Posterior cingulate gyrus (tissue), 11 donors: ENCODE measurements around the gene AUTS2.

Experiments
- DNase-seq, 10 donors: peaks; one replicate each; pipeline versions ENCODE4 v3.0.0 to v3.0.0-alpha.2; 2020 to 2021; ENCODE audit warnings: mixed read lengths in 3 of 10
- intact Hi-C: fragments of 100-400 bp; cut with DNase I; formaldehyde crosslinking; loops from one replicate; pipeline ENCODE4 v1.15.1; 2023

Gene AUTS2

DNA sequence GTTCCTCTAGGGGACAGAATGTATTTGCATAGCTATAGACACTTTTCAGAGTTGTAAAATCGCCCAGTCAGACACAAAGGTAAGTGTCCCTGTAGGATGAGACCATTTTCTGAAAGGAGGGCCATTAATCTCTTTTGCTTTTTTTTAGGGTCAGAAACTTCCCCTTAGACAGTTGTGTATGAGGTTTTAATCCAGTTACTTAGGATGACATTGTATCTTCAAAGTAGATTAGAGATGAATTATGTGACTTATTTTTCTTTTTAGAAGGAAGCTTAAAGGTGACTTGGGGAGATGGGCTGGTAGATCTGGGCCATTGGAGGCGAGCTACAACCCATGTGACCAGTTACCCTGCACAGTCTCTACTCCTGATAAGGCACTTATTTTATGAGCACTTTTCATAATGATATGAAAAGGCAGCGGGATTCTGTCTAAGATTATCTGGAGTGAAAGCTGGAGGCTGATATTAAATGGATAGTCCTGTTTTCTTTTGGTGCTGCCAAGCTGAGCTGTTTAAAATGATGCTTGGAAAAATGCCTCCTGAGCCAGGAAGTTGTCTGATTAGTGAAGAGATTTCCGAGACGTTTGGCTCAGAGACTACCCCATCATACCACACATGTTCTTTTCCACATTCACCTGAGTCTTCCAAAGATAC lies 264.3 kb downstream of the AUTS2 start:
- intact Hi-C loops, result no loop called here
- no peak for DNase-seq

DNA sequence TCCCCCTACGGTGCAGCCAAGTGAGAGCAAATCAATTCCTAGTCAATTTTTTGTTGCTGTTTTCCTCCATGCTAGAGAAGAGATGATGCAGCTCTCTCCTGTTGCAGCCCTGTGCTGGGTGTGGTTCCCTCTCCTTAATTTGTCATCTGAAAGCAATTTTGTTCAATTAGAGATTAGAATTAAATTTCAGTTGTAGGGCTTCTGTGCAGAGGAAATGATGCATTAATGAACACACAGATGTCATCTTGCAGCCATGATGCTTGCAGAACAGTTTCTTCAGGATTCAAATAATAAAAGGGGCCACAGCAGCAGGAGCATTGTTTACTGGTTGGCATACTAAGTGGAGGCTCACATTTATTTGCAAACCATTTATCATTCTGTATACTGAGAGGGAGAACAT lies 266.0 kb downstream of the AUTS2 start:
- no peak for DNase-seq
- intact Hi-C loops, result no loop called here

DNA sequence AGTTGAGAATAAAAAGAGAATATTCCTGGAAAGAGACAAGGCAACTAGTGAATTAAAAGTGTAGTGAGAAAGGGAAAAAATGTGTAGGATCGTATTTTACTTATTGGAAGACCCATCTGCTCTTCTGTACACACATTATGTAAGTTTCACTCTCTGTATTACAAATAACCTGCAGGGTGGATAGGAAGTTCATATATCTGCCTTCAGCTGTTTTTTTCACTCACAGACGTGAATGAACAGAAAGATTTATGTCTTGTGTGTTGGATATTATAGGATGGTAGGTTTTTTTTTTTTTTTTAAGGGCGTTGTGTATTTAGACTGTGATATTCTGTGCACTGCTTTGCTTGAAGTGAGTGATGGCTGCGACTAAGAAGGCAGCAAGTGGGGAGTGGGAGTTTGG lies 266.5 kb downstream of the AUTS2 start:
- no peak for DNase-seq
- intact Hi-C loops, result no loop called here

DNA sequence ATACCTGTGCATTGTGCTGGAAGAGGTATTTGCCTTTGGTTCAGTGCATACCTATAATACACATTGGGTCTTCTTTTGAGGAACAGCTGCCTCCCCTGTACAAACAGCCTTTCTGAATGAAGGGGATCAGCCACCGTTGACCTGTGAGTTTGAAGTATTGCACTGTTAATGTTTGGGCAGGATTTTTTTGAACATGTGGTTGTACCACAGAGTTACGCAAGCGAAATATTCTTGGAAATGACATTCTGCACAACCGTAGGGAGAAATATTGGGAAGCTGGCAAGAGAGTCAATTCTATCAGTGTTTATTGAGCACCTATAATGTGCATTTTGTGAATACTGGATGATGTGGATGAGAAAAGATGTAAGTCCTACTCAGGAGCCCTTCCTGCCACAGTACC lies 270.6 kb downstream of the AUTS2 start:
- DNase-seq, result no peak
- intact Hi-C loops, result no loop called here

DNA sequence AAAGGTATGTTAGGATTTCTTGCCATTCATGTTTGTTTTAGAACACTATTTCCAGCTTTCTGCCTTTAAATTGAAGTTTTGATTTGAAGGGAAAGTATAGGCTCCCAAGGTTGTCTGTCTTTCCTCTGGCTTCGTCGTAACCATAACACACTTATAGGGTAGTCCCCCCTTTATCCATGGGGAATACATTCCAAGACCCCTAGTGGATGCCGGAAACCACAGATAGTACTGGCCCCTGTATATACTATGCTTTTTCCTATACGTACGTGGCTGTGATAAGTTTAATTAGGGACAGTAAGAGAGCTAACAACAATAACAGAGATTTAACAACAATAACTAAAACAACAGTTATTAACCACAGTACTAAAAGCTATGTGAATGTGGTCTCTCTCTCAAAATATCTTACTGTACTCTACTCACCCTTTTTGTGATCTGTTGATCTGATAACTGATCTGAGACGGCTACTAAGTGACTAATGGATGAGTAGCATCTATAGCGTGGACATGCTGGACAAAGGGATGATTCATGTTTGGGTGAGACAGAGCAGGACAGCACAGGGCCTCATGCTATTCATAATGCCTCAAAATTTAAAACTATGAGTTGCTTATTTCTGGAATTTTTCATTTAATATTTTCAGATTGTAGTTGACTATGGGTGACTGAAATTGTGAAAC lies 273.1 kb downstream of the AUTS2 start:
- DNase-seq, result no peak
- intact Hi-C loops, result no loop called here

DNA sequence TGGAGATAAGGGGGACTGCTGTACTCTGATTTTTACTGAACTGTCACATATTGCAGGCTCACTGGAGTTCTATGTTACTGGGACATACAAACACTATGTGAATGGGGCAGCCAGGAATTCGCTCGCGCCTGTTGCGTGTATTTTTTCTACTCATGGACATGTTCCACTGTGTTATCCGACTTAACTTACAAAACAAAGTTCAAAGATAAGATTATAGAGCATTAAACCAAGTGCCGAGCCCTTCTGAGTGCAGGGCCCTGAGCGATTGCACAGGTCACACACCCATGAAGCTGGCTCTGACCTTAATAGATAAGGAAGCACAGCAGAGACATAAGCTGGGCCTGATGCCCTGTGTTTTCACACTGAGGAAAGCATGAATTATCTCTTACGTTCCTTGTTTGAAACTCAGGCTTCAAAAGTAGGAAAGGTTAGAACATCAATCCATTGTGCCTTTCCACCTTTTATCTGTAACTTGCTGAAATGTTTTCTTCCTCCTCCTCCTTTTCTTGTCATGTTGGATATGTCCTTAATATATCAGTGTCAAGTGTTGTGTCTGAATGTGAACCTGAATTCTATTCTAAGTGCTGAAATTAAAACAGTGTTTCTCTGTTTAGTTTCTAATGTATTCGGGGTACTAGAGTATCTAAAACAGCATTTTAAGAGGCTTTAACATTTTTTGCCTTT lies 273.8 kb downstream of the AUTS2 start:
- intact Hi-C loops, result no loop called here
- DNase-seq, result no peak

DNA sequence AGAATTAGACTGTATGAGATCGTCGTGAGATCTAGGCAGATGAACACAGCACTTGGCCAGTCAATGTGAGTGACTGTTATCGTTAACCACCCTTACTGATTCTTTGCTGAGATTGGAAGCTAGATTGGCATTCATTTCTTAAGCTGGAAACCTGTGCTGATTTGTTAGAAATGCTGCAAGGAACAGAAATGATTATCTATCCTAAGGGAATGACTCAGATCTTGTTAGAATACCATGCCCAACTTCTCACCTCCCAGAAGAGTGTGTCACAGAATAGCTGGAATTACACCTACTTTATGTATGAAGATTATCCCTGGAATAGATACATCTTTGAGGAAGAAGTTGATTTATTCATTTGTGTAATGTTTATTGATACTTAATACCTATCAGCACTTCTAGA lies 275.2 kb downstream of the AUTS2 start:
- intact Hi-C loops, result no loop called here
- no peak for DNase-seq

DNA sequence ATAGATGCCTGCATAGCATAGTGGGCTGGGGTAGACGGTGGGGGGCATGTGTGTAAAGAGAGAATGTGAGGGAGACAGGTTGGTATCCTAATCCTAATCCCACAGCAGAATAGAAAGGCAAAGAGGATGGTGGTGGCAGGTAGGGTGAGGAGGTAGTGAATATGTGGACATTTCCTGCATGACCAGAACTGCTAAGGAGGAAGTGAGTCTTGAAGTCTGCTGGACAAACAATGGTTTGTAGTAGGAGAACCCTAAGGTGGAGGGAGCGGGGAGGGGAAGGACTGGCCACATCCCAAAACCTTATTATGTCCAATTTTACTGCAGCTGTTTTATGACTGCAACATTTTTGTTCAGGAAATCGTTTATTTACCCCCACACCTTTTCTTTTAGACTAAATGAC lies 279.7 kb downstream of the AUTS2 start:
- intact Hi-C loops, result no loop called here
- DNase-seq, result no peak

DNA sequence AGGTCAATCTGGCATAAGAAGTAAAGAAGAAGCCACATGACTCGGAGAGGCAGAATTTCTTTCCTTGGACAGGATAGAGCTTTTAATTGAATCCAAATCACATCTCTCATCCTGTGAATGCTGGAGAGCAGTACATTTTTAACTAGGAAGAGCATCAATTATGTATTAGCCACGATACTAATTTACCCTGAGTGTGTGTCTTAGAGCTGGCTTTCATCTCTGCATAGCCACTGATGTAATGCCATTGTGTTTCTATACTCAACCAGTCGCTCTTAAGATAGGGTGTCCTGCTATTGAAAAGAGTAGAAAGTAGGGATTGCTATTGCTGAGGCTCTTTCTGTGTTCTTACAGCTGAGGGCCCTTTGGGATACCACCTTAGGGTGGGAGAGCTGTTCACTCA lies 280.3 kb downstream of the AUTS2 start:
- intact Hi-C loops, result no loop called here
- DNase-seq, result no peak

DNA sequence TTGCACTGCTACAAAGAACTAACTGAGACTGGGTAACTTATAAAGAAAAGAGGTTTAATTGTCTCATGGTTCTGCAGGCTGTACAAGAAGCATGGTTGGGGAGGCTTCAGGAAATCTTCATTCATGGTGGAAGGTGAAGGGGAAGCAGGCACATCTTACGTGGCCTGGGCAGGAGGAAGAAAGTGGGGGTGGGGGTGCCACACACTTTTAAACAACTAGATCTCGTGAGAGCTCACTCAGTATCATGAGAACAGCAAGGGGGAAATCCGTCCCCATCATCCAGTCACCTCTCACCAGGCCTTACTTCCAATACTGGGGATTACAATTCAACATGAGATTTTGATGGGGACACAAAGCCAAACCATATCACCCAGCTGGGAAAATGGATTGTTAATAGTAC lies 281.7 kb downstream of the AUTS2 start:
- intact Hi-C loops, result no loop called here

DNA sequence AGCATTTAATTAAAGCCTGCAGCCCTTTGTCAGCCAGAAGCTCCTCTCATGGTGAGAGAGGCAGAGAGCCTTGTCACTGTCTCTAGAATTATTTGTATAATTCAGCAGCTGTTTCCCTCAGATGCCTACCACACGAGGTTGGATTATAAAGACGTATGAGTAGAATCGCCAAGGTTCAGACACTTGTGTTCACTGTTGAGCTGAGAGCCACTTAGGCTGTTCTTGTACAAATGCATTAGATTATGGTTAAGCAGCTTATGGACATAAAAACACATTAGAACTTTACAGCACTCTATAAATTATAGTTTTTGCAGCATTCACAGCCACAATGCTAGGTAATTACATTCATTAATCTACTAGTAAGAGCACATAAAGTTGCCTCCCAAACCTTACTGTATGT lies 282.6 kb downstream of the AUTS2 start:
- DNase-seq, result no peak

More for the DNA sequence above, 281.7 kb downstream of the AUTS2 start:
- no peak for DNase-seq

DNA sequence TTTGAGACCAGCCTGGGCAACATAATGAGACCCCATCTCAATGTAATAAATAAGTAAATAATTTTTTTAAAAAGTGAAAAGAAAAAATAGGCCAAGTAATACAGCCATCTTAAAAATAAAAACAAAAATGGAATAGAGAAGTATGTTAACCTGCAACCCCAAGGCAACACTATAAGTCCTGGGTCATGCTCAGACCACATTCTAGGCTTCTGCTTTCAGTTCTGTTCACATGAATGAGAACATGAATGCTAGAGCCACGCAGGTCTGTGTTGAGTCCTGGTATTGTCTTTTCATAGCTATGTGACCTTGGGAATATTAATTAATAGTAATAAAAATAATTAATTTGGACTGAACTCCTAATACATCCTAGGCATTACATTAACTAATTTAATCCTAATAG lies 284.0 kb downstream of the AUTS2 start:
- no peak for DNase-seq
- intact Hi-C loops, result no loop called here

More for the DNA sequence above, 282.6 kb downstream of the AUTS2 start:
- intact Hi-C loops, result no loop called here

DNA sequence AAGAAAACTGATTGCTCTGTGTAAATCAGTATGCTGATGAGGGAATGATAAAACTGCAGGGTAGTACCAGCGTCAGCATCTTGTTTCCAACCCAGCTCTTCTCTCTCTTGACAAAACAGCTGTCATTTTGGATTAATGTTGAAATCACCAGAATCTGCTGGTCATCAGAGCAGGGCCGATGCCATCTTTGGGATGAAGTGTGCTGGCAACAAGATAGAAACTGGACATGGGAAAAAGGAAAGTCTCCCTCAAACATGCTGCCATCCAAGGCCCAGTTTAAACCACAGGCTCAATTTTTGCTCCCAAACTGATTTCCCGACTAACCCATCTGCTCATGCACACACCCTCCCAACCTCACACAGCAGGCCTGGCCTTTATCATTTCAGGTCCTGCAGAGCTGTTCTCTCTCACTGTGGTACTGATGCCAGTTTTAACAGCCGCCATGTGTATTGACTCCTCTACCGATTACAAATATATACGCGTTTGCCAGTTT lies 285.2 kb downstream of the AUTS2 start:
- DNase-seq, result no peak
- intact Hi-C loops, result no loop called here

DNA sequence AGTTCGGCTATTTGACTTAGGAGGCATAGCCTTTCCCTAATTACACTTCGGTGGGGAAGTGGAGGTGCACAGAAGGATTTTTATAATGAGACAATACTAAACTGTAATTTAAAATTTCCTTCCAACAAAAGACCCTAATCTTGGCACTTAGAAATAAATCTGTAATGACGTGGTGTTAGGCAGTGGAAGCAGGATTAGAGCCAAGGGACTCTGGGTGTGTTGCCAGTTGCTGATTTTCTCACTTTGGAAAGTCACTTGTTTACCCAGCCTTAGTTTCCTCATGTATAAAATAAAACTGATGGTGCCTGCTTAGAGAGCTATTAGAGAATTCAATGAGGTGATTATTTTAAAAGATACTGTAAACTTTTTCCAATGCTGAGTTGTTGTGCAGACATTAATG lies 287.2 kb downstream of the AUTS2 start:
- DNase-seq, result no peak
- intact Hi-C loops, result no loop called here

DNA sequence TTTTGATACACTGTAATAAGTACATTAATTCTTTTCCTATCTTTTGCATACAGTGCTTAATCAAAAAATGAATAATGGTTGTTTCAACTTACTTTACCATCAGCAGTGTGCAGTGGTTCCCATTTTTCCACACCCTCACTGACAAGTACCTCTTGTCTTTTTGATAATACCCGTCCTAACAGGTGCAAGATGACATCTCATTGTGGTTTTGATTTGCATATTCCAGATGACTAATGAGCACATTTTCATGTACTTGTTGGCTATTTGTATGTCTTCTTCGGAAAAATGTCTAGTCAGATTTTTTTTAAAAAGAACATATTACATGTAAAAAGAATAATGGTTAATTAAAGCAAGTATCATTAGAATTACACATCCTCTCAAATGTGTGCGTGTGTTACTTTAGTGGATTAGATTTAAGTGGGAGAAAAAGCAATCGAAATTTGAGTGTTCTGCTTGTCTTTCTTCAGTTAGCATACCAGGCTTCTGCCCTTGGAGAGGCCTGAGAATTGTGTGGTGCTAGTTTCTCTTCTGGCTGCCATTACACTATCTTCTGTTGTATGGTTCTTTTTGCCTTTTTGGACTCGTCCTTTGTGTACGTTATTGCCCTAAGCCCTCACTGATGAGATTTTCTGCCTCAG lies 291.2 kb downstream of the AUTS2 start:
- DNase-seq, result no peak
- intact Hi-C loops, result no loop called here

DNA sequence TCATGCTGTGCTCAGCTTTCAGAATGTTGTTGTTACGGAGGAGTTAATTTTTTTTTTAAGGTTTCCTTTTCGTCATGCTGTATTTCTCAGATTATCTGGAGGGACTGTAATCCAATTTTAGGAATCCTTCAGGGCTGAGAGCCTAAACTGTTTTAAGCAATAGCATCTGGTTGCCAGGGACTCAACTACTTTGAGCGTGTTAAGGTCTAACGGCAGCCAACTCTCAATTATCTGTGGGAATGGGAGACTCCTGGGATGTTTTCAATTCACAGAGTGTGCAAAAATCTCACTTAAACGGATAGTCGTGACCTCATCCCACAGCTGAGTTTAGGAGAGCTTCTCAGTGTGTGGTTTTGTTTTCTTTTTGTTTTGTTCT lies 291.7 kb downstream of the AUTS2 start:
- no peak for DNase-seq
- intact Hi-C loops, result no loop called here

DNA sequence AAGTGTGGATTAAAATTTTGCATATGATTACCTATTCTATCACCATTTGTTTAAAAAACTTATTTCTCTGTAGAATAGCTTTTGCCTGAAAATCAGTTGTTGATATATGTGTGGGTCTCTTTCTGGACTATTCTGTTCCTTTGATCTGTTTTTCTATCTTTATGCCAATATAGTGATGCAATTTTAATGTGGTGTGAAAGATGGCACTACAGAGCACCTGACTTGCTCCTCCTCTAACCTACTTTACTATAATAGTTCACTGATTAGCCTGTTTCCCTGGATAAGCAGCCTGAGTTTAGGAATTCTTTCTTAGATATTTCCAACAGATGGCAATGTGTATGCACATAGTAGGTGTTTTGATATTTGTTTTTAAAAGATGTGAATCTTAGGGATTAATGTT lies 294.5 kb downstream of the AUTS2 start:
- intact Hi-C loops, result no loop called here
- no peak for DNase-seq

DNA sequence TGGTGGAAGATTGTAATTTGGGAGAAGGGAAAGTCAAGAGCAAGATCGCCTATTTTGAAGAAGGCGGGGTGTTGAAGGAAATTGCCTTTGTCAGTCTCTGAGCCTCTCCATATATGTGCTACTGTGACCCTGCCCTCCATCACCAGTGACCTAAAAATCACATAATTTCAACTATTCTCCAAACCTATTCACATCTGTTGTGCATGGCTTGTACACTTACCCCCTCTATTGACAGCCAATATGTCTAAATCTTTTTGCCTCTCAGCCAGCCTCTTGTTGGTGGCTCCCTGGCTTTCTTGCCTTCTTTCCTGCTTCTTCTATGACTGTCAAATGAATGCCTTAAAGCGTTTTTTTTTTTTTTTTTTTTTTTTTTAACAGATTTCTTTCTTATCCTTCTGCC lies 295.6 kb downstream of the AUTS2 start:
- DNase-seq, result no peak
- intact Hi-C loops, result no loop called here

DNA sequence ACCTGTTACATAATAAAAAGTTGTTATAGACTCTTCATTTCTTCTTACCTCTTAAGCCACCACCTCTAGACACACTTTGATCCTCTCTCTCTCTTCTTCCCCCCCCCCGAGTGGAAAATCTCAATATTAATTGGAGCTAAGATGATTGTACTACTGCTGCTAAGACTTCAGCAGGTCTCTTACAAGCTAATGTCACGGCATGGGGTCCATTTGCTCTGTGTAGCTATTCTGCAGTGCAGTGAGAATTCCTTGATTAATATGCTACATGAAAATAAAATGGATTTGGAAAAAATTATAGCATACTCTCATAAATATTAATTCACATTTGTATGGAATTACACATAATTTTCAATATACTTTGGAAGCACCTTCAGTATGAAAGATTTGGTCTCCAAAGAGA lies 297.2 kb downstream of the AUTS2 start:
- intact Hi-C loops, result no loop called here

DNA sequence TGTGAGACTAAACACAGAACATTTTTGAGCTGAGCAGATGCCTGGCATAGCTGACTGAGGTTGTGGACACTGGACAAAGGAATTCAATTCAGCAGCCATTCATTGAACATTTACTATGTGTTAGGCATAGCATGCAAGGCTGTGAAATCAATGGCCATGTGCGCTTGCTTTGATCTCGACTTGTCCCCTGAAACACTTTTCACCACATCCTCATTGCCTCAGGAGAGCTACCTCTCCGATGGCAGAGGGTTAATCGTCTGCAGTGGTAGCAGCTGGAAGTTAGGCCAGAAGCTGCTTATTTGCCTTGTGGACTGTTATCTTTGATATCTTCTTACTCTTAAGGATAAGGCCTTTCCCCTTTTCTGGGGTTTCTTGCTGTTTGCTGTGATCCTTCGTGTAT lies 297.8 kb downstream of the AUTS2 start:
- intact Hi-C loops, result no loop called here
- no peak for DNase-seq

More for the DNA sequence above, 297.2 kb downstream of the AUTS2 start:
- no peak for DNase-seq

DNA sequence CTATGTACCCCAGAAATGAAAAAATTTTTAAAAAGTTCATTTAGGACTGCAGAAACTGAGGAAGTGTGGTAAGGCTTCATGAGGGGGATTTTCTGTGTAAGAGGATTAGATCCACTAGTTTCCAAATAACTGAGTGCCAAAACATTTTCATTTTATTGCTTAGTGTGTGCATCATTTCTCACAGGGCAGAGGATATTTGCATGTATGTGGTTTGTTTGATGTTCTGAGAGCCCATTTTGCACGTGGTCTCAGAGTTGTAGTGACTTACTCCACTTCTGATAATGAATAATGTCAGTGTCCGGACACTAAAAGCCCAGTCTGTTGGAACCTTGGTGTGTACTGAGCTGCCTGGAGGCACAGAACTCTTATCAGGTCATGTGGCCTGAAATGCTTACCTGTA lies 299.9 kb downstream of the AUTS2 start:
- intact Hi-C loops, result no loop called here
- no peak for DNase-seq
